CD4-positive, alpha-beta memory T cell (primary cell): ENCODE results near the gene TRIM17. TPM values are rescaled to one million over a fixed set of nuclear protein-coding genes. Genes with fewer than 3 reads are reported as not detected.
"Not testable (repeated sequence)": the region's sequence is repeated elsewhere in the genome, so short reads cannot be mapped to it uniquely, and the experiment has no call there.

Experiments used
- CTCF ChIA-PET: fragments of 350-600 bp; sonication (Branson Sonifier 250); formaldehyde crosslinking; loops from one replicate; lab custom pipeline; 2021; ENCODE audit warnings: inconsistent platforms; ENCODE audit not compliant: partially characterized antibody; lab: Charles Lee
- POLR2A ChIA-PET: fragments of 350-600 bp; sonication (Branson Sonifier 250); formaldehyde crosslinking; loops from one replicate; lab custom pipeline; 2021; ENCODE audit not compliant: partially characterized antibody; lab: Charles Lee
- DNase-seq, 5 donors: peaks; one replicate each; pipeline versions ENCODE4 v3.0.0 to v3.0.0-alpha.2; 2020 to 2022; ENCODE audit warnings: mixed read lengths in 1 of 5
- H3K27ac ChIP-seq: one replicate; pipeline ENCODE4 v1.7.0; 2013; ENCODE audit warnings: low read depth, low read length
- H3K27me3 ChIP-seq: 2 replicates; pipeline ENCODE4 v1.7.0; 2013; ENCODE audit warnings: mild to moderate bottlenecking, low read length, moderate library complexity; ENCODE audit not compliant: insufficient read depth
- H3K36me3 ChIP-seq: 2 replicates; pipeline ENCODE4 v1.7.0; 2013; ENCODE audit warnings: mild to moderate bottlenecking, low read length, moderate library complexity; ENCODE audit not compliant: insufficient read depth
- H3K4me1 ChIP-seq: 2 replicates; pipeline ENCODE4 v1.7.0; 2013; ENCODE audit warnings: mild to moderate bottlenecking, low read length, moderate library complexity; ENCODE audit not compliant: insufficient read depth
- H3K4me3 ChIP-seq, 2 donors: one replicate each; pipeline ENCODE4 v1.7.0; 2013; ENCODE audit warnings: low read length in 2 of 2, mild to moderate bottlenecking in 1 of 2
- H3K9me3 ChIP-seq, 2 donors: one replicate each; pipeline ENCODE4 v1.7.0; 2013; ENCODE audit warnings: low read length in 2 of 2, control low read depth in 1 of 2; ENCODE audit not compliant: control insufficient read depth in 1 of 2
- H3K27ac Mint-ChIP-seq, 7 donors: one replicate each; pipeline ENCODE4 v1.8.0; 2020 to 2021; ENCODE audit warnings: mixed read lengths in 7 of 7, mild to moderate bottlenecking in 6 of 7, inconsistent platforms in 3 of 7, moderate library complexity in 3 of 7
- H3K27me3 Mint-ChIP-seq, 2 donors: one replicate each; pipeline ENCODE4 v1.8.0; 2020 to 2021; ENCODE audit warnings: mixed read lengths in 2 of 2
- H3K36me3 Mint-ChIP-seq, 2 donors: one replicate each; pipeline ENCODE4 v1.8.0; 2020 to 2021; ENCODE audit warnings: mixed read lengths in 2 of 2, inconsistent platforms in 1 of 2, mild to moderate bottlenecking in 1 of 2
- H3K4me1 Mint-ChIP-seq, 4 donors: one replicate each; pipeline ENCODE4 v1.8.0; 2020 to 2021; ENCODE audit warnings: mixed read lengths in 4 of 4, mild to moderate bottlenecking in 1 of 4
- H3K4me3 Mint-ChIP-seq, 8 donors: one replicate each; pipeline ENCODE4 v1.8.0; 2020 to 2021; ENCODE audit warnings: mixed read lengths in 8 of 8, mild to moderate bottlenecking in 7 of 8, moderate library complexity in 6 of 8, inconsistent platforms in 3 of 8
- H3K9me3 Mint-ChIP-seq, 8 donors: one replicate each; pipeline ENCODE4 v1.8.0; 2020 to 2021; ENCODE audit warnings: mixed read lengths in 8 of 8, mild to moderate bottlenecking in 5 of 8, inconsistent platforms in 3 of 8, moderate library complexity in 1 of 8
- intact Hi-C: fragments of 100-400 bp; cut with micrococcal nuclease; formaldehyde crosslinking; loops from one replicate; pipeline ENCODE4 v1.15.1; 2023
- polyA plus RNA-seq, 2 donors: library from polyadenylated mRNA; unstranded; fragments of 300-500 nt; fragmentation: Illumina TruSeq; gene quantifications; one replicate each; pipeline ENCODE4 v1.2.3, GENCODE V29; 2021
- total RNA-seq, 2 experiments: library from RNA; stranded (reverse); gene quantifications; one replicate each; pipeline ENCODE4 v1.2.3, GENCODE V29; 2021

The TRIM17 gene
- total and polyA plus RNA-seq, 4 experiments from 2014 or later = 0.25 to 0.76 (median 0.69) TPM; not detected in 1

DNA sequence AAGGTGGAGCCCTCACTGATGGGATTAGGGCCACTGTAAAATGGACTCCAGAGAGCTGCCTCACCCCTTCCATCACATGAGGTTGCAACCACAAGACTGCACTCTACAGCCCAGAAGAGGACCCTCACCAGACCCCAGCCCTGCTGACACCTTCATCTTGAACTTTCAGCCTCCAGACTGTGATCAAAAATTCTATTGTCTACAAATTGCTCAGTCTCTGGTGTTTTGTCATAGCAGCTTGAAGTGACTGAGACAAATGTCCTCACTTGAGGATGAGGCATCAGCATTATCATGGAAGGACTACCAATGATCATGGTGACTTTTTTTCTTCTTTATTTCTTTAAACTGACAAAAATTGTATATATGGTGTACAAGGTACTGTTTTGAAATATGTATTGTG lies 26.7 kb upstream of the TRIM17 start:
- Mint-ChIP-seq H3K4me1 (peaks cover 8 to 27% (median 16%) of the 10 kb centered on the region in 4 donors), H3K9me3 (no peaks in the 10 kb centered on the region), H3K27me3 (peaks cover 42 to 53% of the 10 kb centered on the region in 2 donors), H3K36me3 (no peaks in the 10 kb centered on the region), H3K27ac (no peak overlapping the region), H3K4me3 (no peak overlapping the region)
- CTCF ChIA-PET = no interaction called here
- intact Hi-C loops = no loop called here
- Histone ChIP-seq H3K9me3 (no peaks in the 10 kb centered on the region), H3K27me3 (peaks cover 17% of the 10 kb centered on the region), H3K4me1 (peaks cover 15% of the 10 kb centered on the region), H3K4me3 (no peak overlapping the region), H3K36me3 (no peaks in the 10 kb centered on the region), H3K27ac (no peak overlapping the region)
- POLR2A ChIA-PET = no interaction called here
- no peak for DNase-seq

DNA sequence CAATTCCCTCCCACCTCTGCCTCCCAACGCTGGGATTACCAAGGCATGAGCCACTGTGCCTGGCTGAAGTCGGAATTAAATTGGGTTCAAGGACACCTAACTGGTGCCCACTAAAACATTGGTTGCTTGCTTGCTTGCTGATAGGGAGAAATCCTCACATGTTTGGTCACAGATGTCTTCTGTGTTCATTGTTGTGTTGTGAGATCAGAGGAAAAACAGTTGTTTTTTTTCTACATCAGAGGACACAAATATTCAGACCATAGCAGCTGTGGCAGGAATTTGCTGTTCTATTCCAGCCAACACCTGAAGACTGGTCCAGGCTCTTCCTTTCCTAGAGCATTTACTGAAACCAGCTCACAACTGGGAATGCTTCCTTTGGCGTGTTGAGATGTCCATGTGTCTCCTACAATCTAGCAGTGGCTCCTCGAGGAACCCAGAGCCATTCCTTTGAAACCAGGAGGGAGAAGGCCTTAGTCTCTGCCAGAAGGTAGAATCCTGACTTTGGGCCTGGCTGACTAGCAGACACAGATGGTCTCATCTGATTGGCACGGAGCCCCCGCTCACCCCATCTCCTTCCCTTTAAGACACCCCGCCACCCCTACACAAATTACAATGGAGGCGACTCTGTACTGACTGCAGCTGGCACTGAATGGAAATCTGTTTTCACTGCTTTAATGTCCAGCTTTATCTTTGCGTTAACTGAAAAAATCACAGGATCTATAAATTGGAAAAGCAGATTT lies 24.3 kb upstream of the TRIM17 start:
- ChIA-PET POLR2A (no interaction called here), CTCF (no interaction called here)
- no peaks in the 10 kb centered on the region for H3K9me3 ChIP-seq
- peaks cover 8 to 18% (median 11%) of the 10 kb centered on the region in 4 donors for H3K4me1 Mint-ChIP-seq
- no peaks in the 10 kb centered on the region for H3K36me3 ChIP-seq
- intact Hi-C loops = no loop called here
- peaks cover 12% of the 10 kb centered on the region for H3K27me3 ChIP-seq
- H3K27ac Mint-ChIP-seq = peak overlapping the region in 1 of 7 donors; percentile 57
- H3K27me3 Mint-ChIP-seq = peaks cover 44 to 50% of the 10 kb centered on the region in 2 donors
- no peak overlapping the region for H3K27ac ChIP-seq
- H3K4me1 ChIP-seq = peaks cover 18% of the 10 kb centered on the region
- H3K4me3 ChIP-seq = no peak overlapping the region
- H3K36me3 Mint-ChIP-seq = no peaks in the 10 kb centered on the region
- no peak overlapping the region for H3K4me3 Mint-ChIP-seq
- no peaks in the 10 kb centered on the region for H3K9me3 Mint-ChIP-seq
- no peak for DNase-seq

DNA sequence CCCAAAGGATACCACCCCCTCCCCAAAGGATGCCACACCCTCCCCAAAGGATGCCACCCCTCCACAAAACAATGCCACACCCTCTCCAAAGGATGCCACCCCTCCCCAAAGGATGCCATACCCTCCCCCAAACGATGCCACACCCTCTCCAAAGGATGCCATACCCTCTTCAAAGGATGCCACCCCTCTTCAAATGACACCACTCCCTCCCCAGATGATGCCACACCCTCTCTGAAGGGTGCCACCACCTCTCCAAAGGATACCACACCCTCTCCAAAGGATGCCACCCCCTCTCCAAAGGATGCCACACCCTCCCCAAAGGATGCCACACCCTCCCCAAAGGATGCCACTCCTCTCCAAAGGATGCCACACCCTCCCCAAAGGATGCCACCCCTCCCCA lies 21.6 kb upstream of the TRIM17 start:
- Mint-ChIP-seq H3K9me3 (no peaks in the 10 kb centered on the region), H3K27me3 (peaks cover 35% of the 10 kb centered on the region in 2 donors), H3K27ac (no peak overlapping the region), H3K36me3 (no peaks in the 10 kb centered on the region), H3K4me3 (no peak overlapping the region), H3K4me1 (peaks cover 1 to 7% (median 3%) of the 10 kb centered on the region in 4 donors)
- no peaks in the 10 kb centered on the region for H3K27me3 ChIP-seq
- no peak overlapping the region for H3K27ac ChIP-seq
- H3K4me3 ChIP-seq = no peak overlapping the region
- H3K36me3 ChIP-seq = no peaks in the 10 kb centered on the region
- DNase-seq = no peak
- H3K9me3 ChIP-seq = no peaks in the 10 kb centered on the region
- POLR2A ChIA-PET = no interaction called here
- CTCF ChIA-PET = interaction anchor here (0.6 kb wide), 1 partner anchor 16 kb away, joined by 3 read pairs; no protein-coding TSS in a partner anchor
- peaks cover 10% of the 10 kb centered on the region for H3K4me1 ChIP-seq
- intact Hi-C loops = no loop called here

DNA sequence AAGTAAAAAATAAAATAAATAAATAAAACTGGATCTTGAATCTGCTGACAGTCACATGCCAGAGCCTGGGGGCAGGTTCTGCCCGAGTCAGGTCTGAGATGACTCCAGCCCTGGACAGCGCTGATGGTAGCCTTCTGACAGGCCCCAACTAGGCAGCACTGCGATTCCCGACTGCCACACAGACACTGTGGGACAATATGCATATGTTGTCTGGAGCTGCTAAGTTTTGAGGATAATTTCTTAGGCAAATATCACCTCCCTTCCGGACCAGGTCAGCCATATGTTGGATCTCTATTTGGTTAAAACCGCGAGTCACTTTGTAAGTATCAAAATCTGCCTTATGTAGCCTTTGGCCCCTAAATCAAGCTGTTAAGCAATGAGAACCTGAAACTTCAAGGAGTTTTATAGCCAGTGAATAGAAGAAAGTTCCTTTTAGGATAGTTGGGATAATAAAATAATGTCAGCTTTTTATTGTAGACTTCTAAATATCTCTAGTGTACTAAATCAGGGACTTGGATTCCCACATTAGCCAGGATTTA lies 20.8 kb upstream of the TRIM17 start:
- peaks cover 1 to 7% (median 3%) of the 10 kb centered on the region in 4 donors for H3K4me1 Mint-ChIP-seq

DNA sequence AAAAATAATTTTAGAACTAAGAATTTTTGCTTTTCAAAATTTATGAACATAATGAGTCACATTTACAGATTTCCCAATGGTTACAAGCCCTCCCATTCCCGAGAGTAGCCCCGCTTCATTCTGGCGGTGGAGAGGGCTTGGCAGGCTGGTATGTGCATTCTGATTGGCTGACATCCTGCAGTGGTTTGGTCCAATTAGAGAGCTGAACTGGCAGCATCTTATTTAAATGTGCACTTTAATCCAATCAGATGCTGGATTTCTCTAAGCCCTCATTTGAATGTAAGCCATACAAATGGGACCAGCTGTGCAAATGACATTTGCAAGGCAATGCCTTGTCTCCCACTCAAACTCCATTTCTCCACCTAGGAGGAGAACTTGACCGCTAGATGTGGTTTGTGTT lies 18.0 kb upstream of the TRIM17 start:
- Histone ChIP-seq H3K4me3 (no peak overlapping the region), H3K27me3 (no peaks in the 10 kb centered on the region), H3K36me3 (no peaks in the 10 kb centered on the region), H3K27ac (no peak overlapping the region), H3K4me1 (peaks cover 10% of the 10 kb centered on the region), H3K9me3 (no peaks in the 10 kb centered on the region)
- ChIA-PET CTCF (no interaction called here), POLR2A (no interaction called here)
- intact Hi-C loops = no loop called here
- H3K9me3 Mint-ChIP-seq = no peaks in the 10 kb centered on the region
- no peak for DNase-seq
- no peak overlapping the region for H3K27ac Mint-ChIP-seq
- H3K27me3 Mint-ChIP-seq = peaks cover 18 to 26% of the 10 kb centered on the region in 2 donors
- H3K36me3 Mint-ChIP-seq = no peaks in the 10 kb centered on the region
- H3K4me1 Mint-ChIP-seq = peaks cover 1 to 5% (median 3%) of the 10 kb centered on the region in 4 donors
- H3K4me3 Mint-ChIP-seq = no peak overlapping the region

More for the DNA sequence above, 20.8 kb upstream of the TRIM17 start:
- peaks cover 10% of the 10 kb centered on the region for H3K4me1 ChIP-seq
- H3K27ac ChIP-seq = no peak overlapping the region
- no peaks in the 10 kb centered on the region for H3K36me3 ChIP-seq
- no peaks in the 10 kb centered on the region for H3K27me3 ChIP-seq
- ChIA-PET POLR2A (no interaction called here), CTCF (interaction anchor here (0.6 kb wide), 1 partner anchor 17 kb away, joined by 3 read pairs; no protein-coding TSS in a partner anchor)
- no peaks in the 10 kb centered on the region for H3K9me3 Mint-ChIP-seq
- no peak overlapping the region for H3K4me3 ChIP-seq
- H3K27ac Mint-ChIP-seq = no peak overlapping the region
- no peaks in the 10 kb centered on the region for H3K9me3 ChIP-seq
- no peaks in the 10 kb centered on the region for H3K36me3 Mint-ChIP-seq
- H3K4me3 Mint-ChIP-seq = no peak overlapping the region
- intact Hi-C loops = no loop called here
- H3K27me3 Mint-ChIP-seq = peaks cover 31 to 37% of the 10 kb centered on the region in 2 donors
- DNase-seq = no peak

DNA sequence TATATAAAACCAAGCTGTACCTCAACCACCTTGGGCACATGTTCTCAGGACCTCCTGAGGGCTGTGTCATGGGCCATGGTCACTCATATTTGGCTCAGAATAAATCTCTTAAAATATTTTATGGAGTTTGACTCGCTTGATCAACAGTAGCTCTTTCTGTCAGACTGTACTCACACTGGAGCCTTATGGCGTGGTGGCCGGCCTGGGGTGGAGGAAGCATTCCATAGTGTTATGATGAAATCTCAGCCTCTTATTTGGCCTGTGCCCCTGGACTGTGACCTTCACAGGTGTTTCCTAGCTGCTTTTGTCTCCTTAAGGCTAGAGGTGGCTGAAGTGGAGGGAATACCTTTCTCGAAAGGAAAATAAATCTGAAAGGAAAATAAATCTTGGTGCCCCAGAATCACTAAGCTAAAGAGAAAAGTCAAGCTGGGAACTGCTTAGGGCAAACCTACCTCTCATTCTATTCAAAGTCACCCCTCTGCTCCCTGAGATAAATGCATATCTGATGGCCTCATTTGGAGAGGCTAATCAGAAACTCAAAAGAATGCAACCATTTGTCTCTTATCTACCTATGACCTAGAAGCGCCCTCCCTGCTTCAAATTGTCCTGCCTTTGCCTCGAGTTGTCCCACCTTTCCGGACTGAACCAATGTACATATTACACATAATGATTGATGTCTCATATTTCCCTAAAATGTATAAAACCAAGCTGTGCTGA lies 16.8 kb upstream of the TRIM17 start:
- H3K27ac ChIP-seq, H3K27me3 ChIP-seq, H3K36me3 ChIP-seq, intact Hi-C loops, POLR2A ChIA-PET, CTCF ChIA-PET, H3K4me1 ChIP-seq, H3K27ac Mint-ChIP-seq, DNase-seq, H3K9me3 Mint-ChIP-seq, H3K36me3 Mint-ChIP-seq, H3K9me3 ChIP-seq, H3K4me3 ChIP-seq, H3K4me3 Mint-ChIP-seq, H3K4me1 Mint-ChIP-seq: not testable (repeated sequence)
- H3K27me3 Mint-ChIP-seq = peaks cover 13 to 23% of the 10 kb centered on the region in 2 donors

DNA sequence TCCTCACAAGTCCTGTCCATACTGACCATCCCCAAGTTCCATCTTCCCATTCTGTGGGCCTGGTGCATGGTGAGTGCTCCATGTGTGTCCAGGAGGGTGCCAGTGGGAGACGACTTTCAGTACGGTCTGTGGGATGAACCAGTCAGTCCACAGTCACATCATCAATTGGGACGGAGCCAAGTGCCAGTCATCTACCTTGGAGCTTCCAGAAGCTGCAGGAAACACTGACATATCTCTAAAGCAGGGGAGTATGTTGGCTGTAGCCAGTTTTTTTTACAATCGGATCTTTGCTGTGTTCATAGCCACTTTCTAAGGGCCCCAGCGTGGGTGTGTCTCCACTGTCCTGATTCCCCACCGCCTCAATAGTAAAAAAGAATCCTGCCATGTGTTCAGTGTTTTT lies 13.6 kb upstream of the TRIM17 start:
- H3K27me3 Mint-ChIP-seq = peaks cover 10 to 15% of the 10 kb centered on the region in 2 donors
- no peak overlapping the region for H3K4me3 Mint-ChIP-seq
- CTCF ChIA-PET = no interaction called here

More for the DNA sequence above, 13.6 kb upstream of the TRIM17 start:
- no peak overlapping the region for H3K27ac ChIP-seq
- intact Hi-C loops = no loop called here
- no peaks in the 10 kb centered on the region for H3K36me3 ChIP-seq
- no peaks in the 10 kb centered on the region for H3K9me3 ChIP-seq
- no peak overlapping the region for H3K4me3 ChIP-seq
- no peak for DNase-seq
- no peaks in the 10 kb centered on the region for H3K9me3 Mint-ChIP-seq
- POLR2A ChIA-PET = no interaction called here
- no peak overlapping the region for H3K27ac Mint-ChIP-seq
- no peaks in the 10 kb centered on the region for H3K4me1 ChIP-seq
- H3K4me1 Mint-ChIP-seq = no peaks in the 10 kb centered on the region
- no peaks in the 10 kb centered on the region for H3K36me3 Mint-ChIP-seq
- no peaks in the 10 kb centered on the region for H3K27me3 ChIP-seq
